ENCODE measurements around the gene OR6P1. TPM values are rescaled to one million over a fixed set of nuclear protein-coding genes. Genes with fewer than 3 reads are reported as not detected.

Gene OR6P1, protein sequence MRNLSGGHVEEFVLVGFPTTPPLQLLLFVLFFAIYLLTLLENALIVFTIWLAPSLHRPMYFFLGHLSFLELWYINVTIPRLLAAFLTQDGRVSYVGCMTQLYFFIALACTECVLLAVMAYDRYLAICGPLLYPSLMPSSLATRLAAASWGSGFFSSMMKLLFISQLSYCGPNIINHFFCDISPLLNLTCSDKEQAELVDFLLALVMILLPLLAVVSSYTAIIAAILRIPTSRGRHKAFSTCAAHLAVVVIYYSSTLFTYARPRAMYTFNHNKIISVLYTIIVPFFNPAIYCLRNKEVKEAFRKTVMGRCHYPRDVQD
- not detected for total RNA-seq
- not detected for polyA plus RNA-seq
- long read RNA-seq, donor 1 = 0 reads
- long read RNA-seq, donor 2 = 0 reads
- long read RNA-seq, donor 3 = 0 reads
- long read RNA-seq, donor 4 = 0 reads

- WGBS = 78% methylated on average over 3 of the region's 3 CpGs
- no peak for DNase-seq
- ATAC-seq = no peak
These were observed at the start of gene OR6P1 for GRCh38 chr1:158570480-158570879. OR6P1 (minus strand) TSS chr1:158570580; CDS start chr1:158563604, 6,976 bp downstream.

DNA sequence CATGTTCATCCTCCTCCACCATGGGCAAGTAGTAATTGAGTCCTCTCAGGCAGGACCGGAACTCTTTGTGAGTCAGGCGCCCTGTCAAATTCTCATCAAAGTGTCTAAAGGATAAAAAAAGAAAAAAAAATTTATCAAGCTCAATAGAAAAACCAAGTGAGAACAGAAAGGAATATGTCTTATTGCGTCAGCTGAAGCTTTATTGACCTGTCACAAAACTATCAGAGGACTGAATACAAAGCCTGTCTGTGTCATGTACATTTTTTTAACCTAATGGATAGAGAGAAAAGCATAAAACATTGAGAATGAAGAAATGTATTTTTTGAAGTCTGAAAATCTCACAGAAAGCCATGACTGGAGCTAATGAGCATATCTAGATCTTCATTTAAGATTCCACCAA, 43.4 kb upstream of the OR6P1 start:
- H3K27ac ChIP-seq (ENCODE audit: low read length) = no peak overlapping the region
- ATAC-seq (no peak), DNase-seq (no peak)
- no peaks in the 10 kb centered on the region for H3K4me1 ChIP-seq (ENCODE audit: control insufficient read depth, insufficient read depth, low read length)
- no peaks in the 10 kb centered on the region for H3K9me3 ChIP-seq (ENCODE audit: control insufficient read depth, low read length)
- H3K27me3 ChIP-seq (ENCODE audit: control insufficient read depth, insufficient read depth) = no peaks in the 10 kb centered on the region
- H3K4me3 ChIP-seq (ENCODE audit: low read length) = no peak overlapping the region
- 87% methylated on average over 3 of the region's 3 CpGs for WGBS
- intact Hi-C loops (cut with DNase I) = no loop called here

More at GRCh38 chr1:158570480-158570879, at the start of gene OR6P1:
- H3K9me3 ChIP-seq (ENCODE audit: control insufficient read depth, low read length) = no peaks in the 10 kb centered on the region
- H3K4me3 ChIP-seq (ENCODE audit: low read length) = no peak within 1 kb of the TSS
- no peak within 1 kb of the TSS for H3K27ac ChIP-seq (ENCODE audit: low read length)
- no peaks in the 10 kb centered on the region for H3K27me3 ChIP-seq (ENCODE audit: control insufficient read depth, insufficient read depth)
- intact Hi-C loops (cut with DNase I) = no loop called here
- no peaks in the 10 kb centered on the region for H3K4me1 ChIP-seq (ENCODE audit: control insufficient read depth, insufficient read depth, low read length)

GRCh38 chr1:158611916-158612315, 41.5 kb upstream of the OR6P1 start:
- Histone ChIP-seq H3K27ac (ENCODE audit: low read length) (no peak overlapping the region), H3K27me3 (ENCODE audit: control insufficient read depth, insufficient read depth) (no peaks in the 10 kb centered on the region), H3K9me3 (ENCODE audit: control insufficient read depth, low read length) (no peaks in the 10 kb centered on the region), H3K4me3 (ENCODE audit: low read length) (no peak overlapping the region), H3K4me1 (ENCODE audit: control insufficient read depth, insufficient read depth, low read length) (no peaks in the 10 kb centered on the region)
- DNase-seq = no peak
- intact Hi-C loops (cut with DNase I) = no loop called here
- ATAC-seq = no peak
- 53% methylated on average over 3 of the region's 3 CpGs for WGBS

DNA sequence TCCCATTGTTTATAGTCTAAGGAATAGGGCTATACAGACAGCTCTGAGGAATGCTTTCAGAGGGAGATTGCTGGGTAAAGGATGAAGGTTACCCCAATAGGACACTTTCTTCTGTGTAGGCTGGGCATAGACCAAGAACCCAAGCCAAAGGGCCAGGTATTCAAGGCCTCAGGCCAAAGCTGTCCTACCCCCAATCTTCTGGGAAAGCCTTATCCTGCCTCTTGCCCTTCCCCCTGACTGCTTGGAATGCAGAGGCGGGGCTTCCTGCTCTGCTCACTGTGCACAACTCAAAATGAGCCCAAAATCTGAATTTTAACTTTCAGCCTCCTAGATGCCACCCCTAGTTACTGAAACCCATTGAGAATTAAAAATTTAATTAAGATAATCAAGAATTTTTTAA, 36.9 kb upstream of the OR6P1 start:
- Histone ChIP-seq H3K27ac (ENCODE audit: low read length) (no peak overlapping the region), H3K27me3 (ENCODE audit: control insufficient read depth, insufficient read depth) (no peaks in the 10 kb centered on the region), H3K4me3 (ENCODE audit: low read length) (no peak overlapping the region), H3K9me3 (ENCODE audit: control insufficient read depth, low read length) (no peaks in the 10 kb centered on the region), H3K4me1 (ENCODE audit: control insufficient read depth, insufficient read depth, low read length) (no peaks in the 10 kb centered on the region)
- no peak for DNase-seq
- no peak for ATAC-seq
- WGBS = 85% methylated on average over 1 of the region's 1 CpG
- intact Hi-C loops (cut with DNase I) = no loop called here

- DNase-seq (no peak), ATAC-seq (no peak)
- 79% methylated on average over 1 of the region's 1 CpG for WGBS
- no peaks in the 10 kb centered on the region for H3K9me3 ChIP-seq (ENCODE audit: control insufficient read depth, low read length)
- intact Hi-C loops (cut with DNase I) = no loop called here
- no peak within 1 kb of the TSS for H3K4me3 ChIP-seq (ENCODE audit: low read length)
- H3K4me1 ChIP-seq (ENCODE audit: control insufficient read depth, insufficient read depth, low read length) = no peaks in the 10 kb centered on the region
- no peaks in the 10 kb centered on the region for H3K27me3 ChIP-seq (ENCODE audit: control insufficient read depth, insufficient read depth)
- H3K27ac ChIP-seq (ENCODE audit: low read length) = no peak within 1 kb of the TSS
These were observed 34.6 kb upstream of the OR6P1 start, which contains the start of gene OR10Z1 for GRCh38 chr1:158604968-158605367. OR10Z1 (plus strand) TSS chr1:158605268; CDS start chr1:158606439, 1,171 bp downstream.

DNA sequence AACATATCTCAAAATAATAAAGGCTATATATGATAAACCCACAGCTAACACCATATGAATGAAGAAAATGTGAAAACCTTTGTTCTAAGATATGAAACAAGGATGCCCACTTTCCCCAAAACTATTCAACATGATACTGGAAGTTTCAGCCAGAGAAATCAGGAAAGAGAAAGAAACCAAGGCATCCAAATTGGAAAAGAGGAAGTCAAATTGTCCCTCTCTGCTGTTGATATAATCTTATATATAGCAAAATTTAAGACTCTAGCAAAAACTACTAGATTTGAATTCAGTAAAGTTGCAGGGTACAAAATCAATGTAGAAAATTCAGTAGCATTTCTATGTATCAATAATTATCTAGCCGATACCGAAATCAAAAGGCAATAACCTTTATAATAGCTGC, 30.4 kb upstream of the OR6P1 start:
- no peak overlapping the region for H3K27ac ChIP-seq (ENCODE audit: low read length)
- intact Hi-C loops (cut with DNase I) = no loop called here
- ATAC-seq (no peak), DNase-seq (no peak)
- H3K9me3 ChIP-seq (ENCODE audit: control insufficient read depth, low read length) = peaks cover 4% of the 10 kb centered on the region
- no peak overlapping the region for H3K4me3 ChIP-seq (ENCODE audit: low read length)
- H3K4me1 ChIP-seq (ENCODE audit: control insufficient read depth, insufficient read depth, low read length) = no peaks in the 10 kb centered on the region
- H3K27me3 ChIP-seq (ENCODE audit: control insufficient read depth, insufficient read depth) = no peaks in the 10 kb centered on the region
- 49% methylated on average over 2 of the region's 2 CpGs for WGBS

- no peak for ATAC-seq
- no peak overlapping the region for H3K27ac ChIP-seq (ENCODE audit: low read length)
- H3K4me1 ChIP-seq (ENCODE audit: control insufficient read depth, insufficient read depth, low read length) = no peaks in the 10 kb centered on the region
- no peak for DNase-seq
- no peaks in the 10 kb centered on the region for H3K27me3 ChIP-seq (ENCODE audit: control insufficient read depth, insufficient read depth)
- intact Hi-C loops (cut with DNase I) = no loop called here
- no peaks in the 10 kb centered on the region for H3K9me3 ChIP-seq (ENCODE audit: control insufficient read depth, low read length)
- no peak overlapping the region for H3K4me3 ChIP-seq (ENCODE audit: low read length)
- 84% methylated on average over 1 of the region's 1 CpG for WGBS
These were observed 16.6 kb upstream of the OR6P1 start for GRCh38 chr1:158586942-158587341.

DNA sequence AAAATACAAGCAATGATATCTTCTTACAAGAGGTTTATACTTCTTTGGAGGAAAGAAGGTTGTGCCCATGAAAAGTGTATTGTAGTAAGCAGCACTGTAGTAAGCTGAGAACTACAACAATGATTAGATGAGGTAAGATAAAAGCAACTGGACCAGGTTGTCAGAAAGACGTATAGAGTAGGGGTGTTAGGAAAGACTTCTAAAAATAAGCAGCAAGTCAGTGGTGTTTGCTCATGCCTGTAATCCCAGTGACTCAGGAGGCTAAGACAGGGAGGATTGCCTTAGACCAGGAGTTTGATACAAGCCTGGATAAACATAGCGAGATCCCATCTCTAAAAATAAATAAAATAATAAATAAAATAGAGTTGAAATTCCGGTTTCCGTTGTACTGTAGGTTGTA, 13.6 kb upstream of the OR6P1 start:
- Histone ChIP-seq H3K9me3 (ENCODE audit: control insufficient read depth, low read length) (no peaks in the 10 kb centered on the region), H3K27me3 (ENCODE audit: control insufficient read depth, insufficient read depth) (no peaks in the 10 kb centered on the region), H3K27ac (ENCODE audit: low read length) (no peak overlapping the region), H3K4me1 (ENCODE audit: control insufficient read depth, insufficient read depth, low read length) (no peaks in the 10 kb centered on the region), H3K4me3 (ENCODE audit: low read length) (no peak overlapping the region)
- 60% methylated on average over 4 of the region's 4 CpGs for WGBS
- DNase-seq = no peak
- ATAC-seq = no peak
- intact Hi-C loops (cut with DNase I) = no loop called here

DNA sequence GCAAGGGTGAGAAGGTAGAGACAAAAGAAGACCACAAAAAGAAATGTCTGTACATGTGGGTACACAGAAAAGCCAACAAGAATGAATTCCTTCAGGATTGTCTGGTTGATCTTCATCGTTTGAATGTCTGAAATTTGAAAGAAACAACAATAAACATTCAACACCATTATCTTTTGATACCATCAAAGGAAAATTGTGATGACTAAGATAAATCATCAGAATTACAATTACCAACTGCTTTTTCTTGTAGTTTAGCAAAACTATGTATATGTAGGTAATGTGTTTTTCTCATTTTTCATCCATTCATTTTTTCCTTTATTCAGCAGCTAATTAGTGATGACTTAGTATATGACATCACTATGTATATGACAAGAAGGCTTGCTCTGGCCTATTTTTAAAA, 9.4 kb upstream of the OR6P1 start, which contains the start of gene OR10X1:
OR10X1 (minus strand) TSS at position 167 of the 400 bp plus-strand sequence; CDS start at position 167, 0 bp downstream.
- no peaks in the 10 kb centered on the region for H3K4me1 ChIP-seq (ENCODE audit: control insufficient read depth, insufficient read depth, low read length)
- WGBS = 79% methylated on average over 1 of the region's 1 CpG
- no peak within 1 kb of the TSS for H3K4me3 ChIP-seq (ENCODE audit: low read length)
- H3K27me3 ChIP-seq (ENCODE audit: control insufficient read depth, insufficient read depth) = no peaks in the 10 kb centered on the region
- DNase-seq (no peak), ATAC-seq (no peak)
- H3K9me3 ChIP-seq (ENCODE audit: control insufficient read depth, low read length) = no peaks in the 10 kb centered on the region
- H3K27ac ChIP-seq (ENCODE audit: low read length) = no peak within 1 kb of the TSS
- intact Hi-C loops (cut with DNase I) = no loop called here

DNA sequence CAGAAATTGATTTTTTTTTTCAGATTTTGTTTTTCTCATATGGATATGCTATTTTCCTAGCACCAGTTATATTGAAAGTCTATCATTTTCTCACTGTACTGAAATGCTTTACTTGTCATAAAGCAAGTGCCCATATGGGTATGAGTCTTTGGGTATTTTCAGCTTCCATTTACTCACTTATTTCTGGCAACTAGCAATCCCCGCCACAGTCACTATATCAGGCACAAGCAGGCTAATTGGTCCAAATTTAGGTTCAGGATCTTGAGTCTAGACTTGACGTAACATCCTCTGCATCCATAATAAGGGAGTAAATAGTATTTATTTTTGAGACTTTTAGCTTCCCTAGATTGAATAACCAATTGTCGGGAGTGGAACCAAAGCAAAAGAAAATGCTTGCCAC, 7.2 kb upstream of the OR6P1 start:
- H3K4me3 ChIP-seq (ENCODE audit: low read length) = no peak overlapping the region
- no peak for ATAC-seq
- no peak overlapping the region for H3K27ac ChIP-seq (ENCODE audit: low read length)
- no peaks in the 10 kb centered on the region for H3K27me3 ChIP-seq (ENCODE audit: control insufficient read depth, insufficient read depth)
- no peaks in the 10 kb centered on the region for H3K9me3 ChIP-seq (ENCODE audit: control insufficient read depth, low read length)
- intact Hi-C loops (cut with DNase I) = no loop called here
- no peak for DNase-seq
- no peaks in the 10 kb centered on the region for H3K4me1 ChIP-seq (ENCODE audit: control insufficient read depth, insufficient read depth, low read length)
- 84% methylated on average over 3 of the region's 3 CpGs for WGBS

GRCh38 chr1:158572226-158572625, 1.8 kb upstream of the OR6P1 start:
- H3K4me3 ChIP-seq (ENCODE audit: low read length) = no peak overlapping the region
- H3K4me1 ChIP-seq (ENCODE audit: control insufficient read depth, insufficient read depth, low read length) = no peaks in the 10 kb centered on the region
- no peaks in the 10 kb centered on the region for H3K9me3 ChIP-seq (ENCODE audit: control insufficient read depth, low read length)
- intact Hi-C loops (cut with DNase I) = no loop called here
- no peaks in the 10 kb centered on the region for H3K27me3 ChIP-seq (ENCODE audit: control insufficient read depth, insufficient read depth)
- no peak overlapping the region for H3K27ac ChIP-seq (ENCODE audit: low read length)
- ATAC-seq = no peak
- WGBS = 78% methylated on average over 1 of the region's 1 CpG
- DNase-seq = no peak

All from right cardiac atrium (tissue), 5 donors.